Measurements from ENCODE around the gene GTF3C1. TPM values are rescaled to one million over a fixed set of nuclear protein-coding genes. Genes with fewer than 3 reads are reported as not detected.

Gene GTF3C1
- total RNA-seq, 4 donors from 2014 or later, result 129 to 276 (median 181) TPM

DNA sequence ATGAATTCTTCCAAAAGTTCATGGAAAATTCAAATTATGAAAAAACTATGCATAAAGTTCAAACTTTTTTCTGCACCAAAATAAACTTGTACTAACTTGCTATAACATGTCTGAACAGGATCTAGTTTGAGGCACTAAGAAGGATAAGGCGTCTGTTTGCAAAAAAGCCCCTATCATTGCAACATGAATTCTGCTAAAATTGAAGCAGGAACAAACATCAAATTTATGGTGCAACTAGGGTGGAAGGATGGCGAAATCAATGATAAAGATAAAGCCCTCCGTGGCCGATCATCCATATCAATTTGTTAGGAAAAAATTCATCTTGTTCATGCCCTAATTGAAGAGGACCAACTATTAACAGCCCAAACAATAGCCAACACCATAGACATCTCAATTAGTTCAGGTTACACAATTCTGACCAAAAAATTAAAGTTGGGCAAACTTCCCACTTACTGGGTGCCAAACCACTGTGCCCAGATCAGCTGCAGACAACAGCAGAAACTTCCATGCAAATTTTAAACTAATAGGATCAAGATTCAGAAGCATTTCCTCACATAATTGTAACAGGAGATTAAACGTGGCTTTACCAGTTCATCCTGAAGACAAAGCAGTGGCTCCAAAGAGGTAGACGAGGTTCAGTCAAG, 134.8 kb downstream of the GTF3C1 start:
- Histone ChIP-seq H3K4me3 (no peak overlapping the region), H3K9me3 (no peaks in the 10 kb centered on the region), H3K4me1 (no peaks in the 10 kb centered on the region), H3K27ac (no peak overlapping the region), H3K27me3 (no peaks in the 10 kb centered on the region), H3K36me3 (no peaks in the 10 kb centered on the region)
- TF ChIP-seq POLR2A (IDR thresholded peaks at IDR 0.05) (no peak), CTCF (IDR thresholded peaks at IDR 0.05) (no peak), EP300 (IDR thresholded peaks at IDR 0.05) (no peak)
- no peak for DNase-seq (ENCODE audit: low spot score in 2 of 2)
- 64% methylated on average over 6 of the region's 6 CpGs for WGBS

- no peaks in the 10 kb centered on the region for H3K36me3 ChIP-seq
- H3K4me1 ChIP-seq, result no peaks in the 10 kb centered on the region
- DNase-seq (ENCODE audit: low spot score in 2 of 2), result no peak
- no peaks in the 10 kb centered on the region for H3K9me3 ChIP-seq
- WGBS, result 91% methylated on average over 2 of the region's 2 CpGs
- no peak overlapping the region for H3K4me3 ChIP-seq
- H3K27me3 ChIP-seq, result no peaks in the 10 kb centered on the region
- H3K27ac ChIP-seq, result no peak overlapping the region
- TF ChIP-seq POLR2A (IDR thresholded peaks at IDR 0.05) (no peak), EP300 (IDR thresholded peaks at IDR 0.05) (no peak), CTCF (IDR thresholded peaks at IDR 0.05) (no peak), POLR2AphosphoS5 (IDR thresholded peaks at IDR 0.05) (no peak)
Measured at GRCh38 chr16:27413956-27414355, 135.8 kb downstream of the GTF3C1 start.

DNA sequence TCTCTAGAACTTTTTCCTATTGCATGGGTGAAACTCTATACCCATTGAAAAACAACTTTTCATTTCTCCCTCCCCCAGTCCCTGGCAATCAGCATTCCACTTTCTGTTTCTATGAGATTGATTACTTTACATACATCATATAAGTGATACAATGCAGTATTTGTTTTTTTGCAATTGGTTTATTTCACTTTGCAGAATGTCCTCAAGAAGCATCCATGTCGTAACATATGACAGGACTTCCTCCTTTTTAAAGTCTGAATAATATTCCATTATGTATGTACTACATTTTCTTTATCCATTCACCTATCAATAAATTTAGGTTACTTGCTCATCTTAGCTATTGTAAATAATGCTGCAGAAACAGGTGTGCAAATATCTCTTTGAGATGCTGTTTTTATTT, 139.0 kb downstream of the GTF3C1 start:
- Histone ChIP-seq H3K9me3 (no peaks in the 10 kb centered on the region), H3K4me1 (no peaks in the 10 kb centered on the region), H3K4me3 (no peak overlapping the region), H3K36me3 (no peaks in the 10 kb centered on the region), H3K27me3 (peaks cover 5% of the 10 kb centered on the region), H3K27ac (no peak overlapping the region)
- DNase-seq (ENCODE audit: low spot score in 2 of 2), result no peak
- TF ChIP-seq POLR2A (IDR thresholded peaks at IDR 0.05) (no peak), POLR2AphosphoS5 (IDR thresholded peaks at IDR 0.05) (no peak), CTCF (IDR thresholded peaks at IDR 0.05) (no peak), EP300 (IDR thresholded peaks at IDR 0.05) (no peak)
- WGBS, result 93% methylated on average over 1 of the region's 1 CpG

Other genes starting within 250 kb of the GTF3C1 start
- gene IL4R, start 235.9 kb downstream of the GTF3C1 start, total RNA-seq, result 10 to 100 TPM; 27.2 to 32.8 (median 30.5) TPM
- 1 to 10 TPM in 1 of 4 donors, under 1 TPM in 3; 0.08 to 1.2 (median 0.23) TPM for gene IL21R, start 147.7 kb downstream of the GTF3C1 start, total RNA-seq
- 10 to 100 TPM; 27.6 to 52.7 (median 32.1) TPM for gene KATNIP, start 231 bp upstream of the GTF3C1 start, total RNA-seq